ENCODE data around the gene TK2. TPM values are rescaled to one million over a fixed set of nuclear protein-coding genes. Genes with fewer than 3 reads are reported as not detected.

The TK2 gene
- total RNA-seq, 1 donor = 73.5 TPM

- peaks cover 4% of the 10 kb centered on the region for H3K36me3 ChIP-seq (ENCODE audit: insufficient read depth, low read length)
Observed at GRCh38 chr16:66547101-66547989, 2.6 kb downstream of the TK2 start.

GRCh38 chr16:66544016-66544757 is 5.7 kb downstream of the TK2 start:
- Histone ChIP-seq H3K79me2 (ENCODE audit: insufficient read depth, low read length) (no peaks in the 10 kb centered on the region), H2AFZ (ENCODE audit: low read length) (no peak overlapping the region), H3K4me2 (ENCODE audit: insufficient read depth, low read length) (no peak overlapping the region), H4K20me1 (ENCODE audit: insufficient read depth, low read length) (no peaks in the 10 kb centered on the region), H3K27ac (ENCODE audit: low read depth, low read length) (no peak overlapping the region), H3K36me3 (ENCODE audit: insufficient read depth, low read length) (peaks cover 17% of the 10 kb centered on the region), H3K4me3 (ENCODE audit: insufficient read depth, low read length) (no peak overlapping the region), H3K27me3 (ENCODE audit: insufficient read depth, low read length) (no peaks in the 10 kb centered on the region), H3K4me1 (ENCODE audit: insufficient read depth, low read length) (peaks cover 8% of the 10 kb centered on the region), H3K9me3 (ENCODE audit: low read depth, low read length) (no peaks in the 10 kb centered on the region)
- no peak for TF ChIP-seq CTCF (IDR thresholded peaks at IDR 0.05; ENCODE audit: extremely low read depth, low read depth, low read length)
- no peak for DNase-seq (ENCODE audit: insufficient read length, low spot score, missing footprints)

More at GRCh38 chr16:66547101-66547989, 2.6 kb downstream of the TK2 start:
- no peak overlapping the region for H3K4me3 ChIP-seq (ENCODE audit: insufficient read depth, low read length)
- TF ChIP-seq CTCF (IDR thresholded peaks at IDR 0.05; ENCODE audit: extremely low read depth, low read depth, low read length) = no peak
- H3K79me2 ChIP-seq (ENCODE audit: insufficient read depth, low read length) = no peaks in the 10 kb centered on the region
- H3K9me3 ChIP-seq (ENCODE audit: low read depth, low read length) = no peaks in the 10 kb centered on the region
- H4K20me1 ChIP-seq (ENCODE audit: insufficient read depth, low read length) = no peaks in the 10 kb centered on the region
- no peak overlapping the region for H3K27ac ChIP-seq (ENCODE audit: low read depth, low read length)
- H2AFZ ChIP-seq (ENCODE audit: low read length) = no peak overlapping the region
- H3K4me2 ChIP-seq (ENCODE audit: insufficient read depth, low read length) = no peak overlapping the region
- DNase-seq (ENCODE audit: insufficient read length, low spot score, missing footprints) = no peak
- H3K27me3 ChIP-seq (ENCODE audit: insufficient read depth, low read length) = no peaks in the 10 kb centered on the region
- H3K4me1 ChIP-seq (ENCODE audit: insufficient read depth, low read length) = peaks cover 24% of the 10 kb centered on the region

GRCh38 chr16:66543541-66543940 is 6.4 kb downstream of the TK2 start:
- no peak for TF ChIP-seq CTCF (IDR thresholded peaks at IDR 0.05; ENCODE audit: extremely low read depth, low read depth, low read length)
- Histone ChIP-seq H3K9me3 (ENCODE audit: low read depth, low read length) (no peaks in the 10 kb centered on the region), H3K27ac (ENCODE audit: low read depth, low read length) (no peak overlapping the region), H3K79me2 (ENCODE audit: insufficient read depth, low read length) (no peaks in the 10 kb centered on the region), H2AFZ (ENCODE audit: low read length) (no peak overlapping the region), H3K4me1 (ENCODE audit: insufficient read depth, low read length) (peaks cover 1% of the 10 kb centered on the region), H3K4me2 (ENCODE audit: insufficient read depth, low read length) (no peak overlapping the region), H3K27me3 (ENCODE audit: insufficient read depth, low read length) (no peaks in the 10 kb centered on the region), H4K20me1 (ENCODE audit: insufficient read depth, low read length) (peaks cover 4% of the 10 kb centered on the region), H3K4me3 (ENCODE audit: insufficient read depth, low read length) (no peak overlapping the region), H3K36me3 (ENCODE audit: insufficient read depth, low read length) (peaks cover 21% of the 10 kb centered on the region)
- DNase-seq (ENCODE audit: insufficient read length, low spot score, missing footprints) = peak; percentile 66

- no peaks in the 10 kb centered on the region for H3K79me2 ChIP-seq (ENCODE audit: insufficient read depth, low read length)
- H3K27ac ChIP-seq (ENCODE audit: low read depth, low read length) = no peak overlapping the region
- TF ChIP-seq CTCF (IDR thresholded peaks at IDR 0.05; ENCODE audit: extremely low read depth, low read depth, low read length) = no peak
- H3K4me2 ChIP-seq (ENCODE audit: insufficient read depth, low read length) = no peak overlapping the region
- H2AFZ ChIP-seq (ENCODE audit: low read length) = no peak overlapping the region
- no peaks in the 10 kb centered on the region for H3K4me1 ChIP-seq (ENCODE audit: insufficient read depth, low read length)
- no peak overlapping the region for H3K4me3 ChIP-seq (ENCODE audit: insufficient read depth, low read length)
- peaks cover 24% of the 10 kb centered on the region for H3K36me3 ChIP-seq (ENCODE audit: insufficient read depth, low read length)
- no peaks in the 10 kb centered on the region for H3K27me3 ChIP-seq (ENCODE audit: insufficient read depth, low read length)
- no peak for DNase-seq (ENCODE audit: insufficient read length, low spot score, missing footprints)
- H4K20me1 ChIP-seq (ENCODE audit: insufficient read depth, low read length) = peaks cover 5% of the 10 kb centered on the region
- no peaks in the 10 kb centered on the region for H3K9me3 ChIP-seq (ENCODE audit: low read depth, low read length)
Observed at GRCh38 chr16:66542396-66542795, 7.5 kb downstream of the TK2 start.
